Uterus (tissue), 2 donors: ENCODE results near the gene CCNE1.

Experiments
- CTCF ChIP-seq, 4 experiments: fragments of 200-600 bp in 2 of 4; fragments of 450-650 bp in 2 of 4; sonication (generic) in 2 of 4; IDR thresholded peaks; one replicate each; pipeline ENCODE4 v1.5.1; 2016 to 2019; ENCODE audit warnings: antibody characterized with exemption in 4 of 4, mild to moderate bottlenecking in 2 of 4, moderate library complexity in 1 of 4
- POLR2A ChIP-seq, 2 donors: fragments of 450-650 bp; IDR thresholded peaks; one replicate each; pipeline ENCODE4 v1.6.1; 2016; ENCODE audit warnings: antibody characterized with exemption in 2 of 2, mild to moderate bottlenecking in 1 of 2, moderate library complexity in 1 of 2

GRCh38 chr19:29795461-29796172 lies 16.2 kb upstream of the CCNE1 start:
- TF ChIP-seq CTCF (IDR thresholded peaks at IDR 0.05) (no peak), POLR2A (IDR thresholded peaks at IDR 0.05) (no peak)
